Astrocyte of the hippocampus (primary cell): ENCODE measurements around the gene BORCS8.
"Not testable (repeated sequence)": the region's sequence is repeated elsewhere in the genome, so short reads cannot be mapped to it uniquely, and the experiment has no call there.

Source experiments
- DNase-seq: peaks from one replicate; pipeline ENCODE4 v3.0.0; 2011; ENCODE audit warnings: low read depth, low spot score

Gene BORCS8

DNA sequence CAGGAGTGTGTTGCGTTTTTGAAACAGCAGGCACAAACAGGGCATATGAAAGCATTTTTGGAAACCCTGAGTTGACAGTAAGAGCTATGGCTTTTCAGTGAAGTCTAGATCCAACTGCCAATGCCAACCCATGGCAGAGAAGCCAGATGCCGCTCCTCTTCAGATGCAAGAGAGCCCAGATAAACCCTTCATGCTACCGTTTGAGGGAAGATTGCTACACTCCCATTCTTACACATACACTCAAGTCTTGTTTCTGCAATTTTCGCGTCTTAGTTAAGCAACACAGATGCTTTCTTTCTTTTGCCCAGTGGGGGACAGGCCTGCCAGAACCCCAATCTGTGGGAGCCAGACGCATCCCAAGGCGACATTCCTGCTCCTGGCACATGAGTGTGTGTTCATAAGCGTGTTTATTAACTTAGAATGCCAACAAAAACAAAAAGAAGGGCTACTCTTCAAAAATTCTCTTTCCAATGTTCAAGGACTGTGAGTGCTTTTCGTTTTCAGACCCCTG is 10.4 kb downstream of the BORCS8 start:
- no peak for DNase-seq

GRCh38 chr19:19179548-19180441 is 12.2 kb downstream of the BORCS8 start:
- peak; percentile 24 for DNase-seq

GRCh38 chr19:19176950-19177349 is 15.0 kb downstream of the BORCS8 start:
- DNase-seq, result no peak

DNA sequence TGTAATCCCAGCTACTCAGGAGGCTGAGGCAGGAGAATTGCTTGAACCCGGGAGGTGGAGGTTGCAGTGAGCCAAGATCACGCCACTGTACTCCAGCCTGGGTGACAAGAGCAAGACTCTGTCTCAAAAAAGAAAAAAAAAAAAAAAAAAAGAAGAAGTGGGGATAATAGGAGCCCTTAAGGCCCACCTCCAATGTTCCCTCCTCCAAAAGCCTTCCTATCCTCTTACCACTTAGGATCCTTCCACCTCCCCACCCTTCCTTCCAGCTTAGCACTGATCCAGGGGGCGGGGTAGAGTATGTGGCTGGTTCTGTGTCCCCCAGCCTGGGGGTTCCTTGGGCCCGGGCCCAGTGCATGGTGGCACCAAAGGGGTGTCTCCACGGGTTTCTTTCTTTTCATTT is 18.7 kb downstream of the BORCS8 start:
- DNase-seq, result not testable (repeated sequence)

DNA sequence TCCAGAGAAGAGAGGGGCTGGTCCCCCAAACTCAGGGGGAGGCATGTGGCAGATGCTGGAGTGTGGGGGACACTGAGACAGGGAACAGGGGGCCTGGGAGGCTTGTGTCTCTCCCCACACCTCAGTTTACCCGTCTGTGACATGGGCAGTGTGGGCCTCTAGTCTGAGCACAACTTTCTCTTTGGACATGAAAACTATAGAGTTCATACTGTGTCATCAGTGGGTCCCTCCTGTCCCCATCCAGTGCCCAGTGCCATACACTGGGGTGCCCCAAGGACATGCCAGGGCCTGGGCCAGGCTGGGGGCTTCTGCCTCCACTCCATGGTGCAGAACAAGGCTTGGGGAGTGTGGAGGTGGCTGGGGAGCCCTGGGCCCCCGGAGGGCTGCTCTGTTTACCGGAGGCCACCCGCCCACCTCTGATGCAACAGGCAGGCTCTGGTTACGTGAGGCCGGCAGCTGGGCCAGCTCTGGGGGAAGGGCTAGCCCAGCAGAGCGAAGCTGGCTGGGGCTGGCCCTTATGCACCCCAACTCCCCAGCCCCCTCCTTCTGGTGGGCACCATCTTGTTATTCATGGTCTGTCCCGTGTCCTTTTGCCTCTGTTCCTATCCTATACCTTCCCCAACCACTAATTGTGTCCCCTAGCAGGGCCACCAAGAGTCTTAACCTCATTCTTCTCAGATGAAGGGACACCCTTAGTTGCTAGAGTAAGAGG is 20.0 kb downstream of the BORCS8 start:
- DNase-seq, result no peak

DNA sequence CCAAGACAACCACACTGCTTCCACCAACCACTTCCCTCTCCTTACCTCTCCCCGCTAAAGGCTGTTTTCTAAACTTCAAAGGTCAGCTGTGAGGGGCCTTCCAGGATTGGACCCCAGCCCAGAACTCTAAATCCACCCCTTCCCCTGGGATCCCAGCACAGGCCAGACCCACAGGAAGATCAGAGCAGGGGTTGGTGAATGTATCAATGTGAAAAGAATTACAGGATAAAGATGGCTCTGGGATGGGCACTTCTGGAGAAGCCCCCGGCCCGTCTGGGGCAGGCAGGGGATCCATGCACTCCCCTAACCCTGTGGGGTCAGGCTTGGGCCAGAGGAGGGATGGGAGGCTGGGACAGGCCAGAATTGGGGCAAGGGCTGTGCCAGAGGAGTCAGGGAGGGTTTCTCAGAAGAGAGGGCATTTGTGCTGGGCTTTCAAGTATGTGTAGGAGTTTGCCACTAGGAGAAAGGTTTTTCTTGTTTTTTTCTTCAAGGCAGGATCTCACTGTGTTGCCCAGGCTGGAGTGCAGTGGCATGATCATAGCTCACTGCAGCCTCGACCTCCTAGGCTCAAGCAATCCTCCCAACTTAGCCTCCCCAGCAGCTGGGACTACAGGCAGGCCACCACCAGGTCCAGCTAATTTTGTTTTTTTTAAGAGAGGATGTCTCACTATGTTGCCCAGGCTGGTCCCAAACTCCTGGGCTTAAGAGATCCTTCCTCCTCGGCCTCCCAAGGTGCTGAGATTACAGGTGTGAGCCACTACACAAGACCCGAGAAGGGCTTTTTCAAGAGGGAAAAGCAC is 20.9 kb downstream of the BORCS8 start:
- DNase-seq, result no peak

- peak; percentile 88 for DNase-seq
Observed at GRCh38 chr19:19170053-19170872, 21.7 kb downstream of the BORCS8 start, which contains the start of gene MEF2B. Gene MEF2B (minus strand): TSS chr19:19170263. CDS start chr19:19150735, 19,528 bp downstream.

- DNase-seq, result no peak
Observed at GRCh38 chr19:19169236-19170052, 22.5 kb downstream of the BORCS8 start.

DNA sequence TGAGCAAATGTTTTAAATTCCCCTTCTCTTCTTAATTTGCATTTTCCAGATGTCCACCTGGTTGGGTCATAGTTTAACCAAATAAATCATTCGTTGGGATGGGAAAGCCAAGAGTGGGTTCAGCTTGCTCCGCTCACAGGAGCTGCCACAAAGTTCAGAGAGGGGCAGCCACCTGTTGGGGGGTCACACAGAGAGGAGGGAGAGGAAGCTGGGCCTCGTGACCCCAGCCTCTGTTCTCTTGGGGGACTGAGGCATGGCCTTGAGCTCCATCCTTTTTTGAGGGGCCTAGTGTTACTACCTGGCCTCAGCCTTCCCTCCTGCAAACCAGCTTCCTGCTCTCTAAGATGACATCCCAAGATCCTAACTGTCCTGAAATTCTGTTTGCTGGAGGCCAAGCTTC is 24.3 kb downstream of the BORCS8 start:
- DNase-seq, result no peak

DNA sequence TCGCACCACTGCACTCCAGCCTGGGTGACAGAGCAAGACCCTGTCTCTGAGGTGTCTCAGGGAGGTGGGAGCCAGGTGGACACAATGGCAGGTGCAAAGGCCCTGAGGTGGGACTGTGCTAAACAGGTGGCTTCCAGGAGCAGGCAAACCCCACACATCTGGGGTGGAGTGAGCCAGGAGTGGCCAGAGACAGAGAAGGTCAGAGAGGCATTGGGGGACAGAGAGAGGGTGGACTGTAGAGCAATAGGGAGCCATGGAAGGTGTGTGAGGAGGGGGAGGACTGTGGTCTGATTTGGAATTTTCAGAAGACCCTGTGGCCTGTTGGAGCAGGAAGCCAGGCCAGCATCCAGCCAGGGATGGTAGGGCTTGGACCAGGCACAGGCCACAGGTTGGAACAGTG is 26.6 kb downstream of the BORCS8 start:
- no peak for DNase-seq

DNA sequence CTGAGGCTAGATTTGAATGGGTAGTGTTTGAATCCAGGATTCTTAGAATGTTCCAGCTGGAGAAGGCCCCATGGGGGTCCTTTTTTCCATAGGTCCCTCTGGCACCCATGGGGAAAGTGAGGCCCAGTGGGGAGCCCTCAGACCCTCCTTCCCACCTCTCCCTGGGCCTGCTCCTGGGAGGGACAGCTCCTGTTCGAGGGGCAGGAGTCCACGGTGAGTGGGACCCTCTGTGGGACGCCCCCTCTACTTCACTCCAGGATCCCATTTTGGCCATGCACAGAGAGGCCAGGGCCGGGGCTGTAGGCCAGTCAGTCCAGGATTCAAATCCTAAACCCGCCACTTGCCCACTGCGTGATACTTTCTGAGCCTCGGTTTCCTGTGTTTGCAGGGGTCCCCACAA is 29.5 kb downstream of the BORCS8 start:
- DNase-seq, result no peak

DNA sequence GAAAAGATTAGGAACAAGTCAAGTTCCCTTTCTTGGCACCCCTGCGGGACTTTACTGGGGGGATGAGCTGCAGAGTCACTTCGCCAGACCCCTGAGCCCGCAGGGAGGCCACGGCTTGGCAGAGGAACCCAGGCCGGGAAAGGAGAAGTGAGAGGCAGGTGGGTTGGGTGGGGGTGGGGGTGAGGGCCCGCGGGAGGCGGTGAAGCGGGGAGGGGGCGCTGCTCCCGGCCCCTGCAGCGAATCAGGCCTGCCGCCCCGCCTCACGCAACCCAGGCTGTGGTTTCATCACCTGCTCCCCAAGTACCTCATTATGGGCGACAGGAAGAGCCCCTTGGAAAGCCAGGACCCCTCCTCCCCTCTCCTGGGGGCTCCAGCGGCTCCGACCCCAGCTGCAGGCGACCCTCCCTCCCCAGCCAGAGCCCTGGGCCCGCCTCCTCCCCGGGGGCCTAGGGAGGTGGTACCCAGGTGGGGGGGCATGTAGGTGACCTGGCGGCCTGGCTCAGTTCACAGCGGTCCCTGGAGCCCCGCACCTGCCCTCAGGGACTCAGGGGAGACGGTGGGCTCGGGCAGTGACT is 31.4 kb downstream of the BORCS8 start:
- no peak for DNase-seq

DNA sequence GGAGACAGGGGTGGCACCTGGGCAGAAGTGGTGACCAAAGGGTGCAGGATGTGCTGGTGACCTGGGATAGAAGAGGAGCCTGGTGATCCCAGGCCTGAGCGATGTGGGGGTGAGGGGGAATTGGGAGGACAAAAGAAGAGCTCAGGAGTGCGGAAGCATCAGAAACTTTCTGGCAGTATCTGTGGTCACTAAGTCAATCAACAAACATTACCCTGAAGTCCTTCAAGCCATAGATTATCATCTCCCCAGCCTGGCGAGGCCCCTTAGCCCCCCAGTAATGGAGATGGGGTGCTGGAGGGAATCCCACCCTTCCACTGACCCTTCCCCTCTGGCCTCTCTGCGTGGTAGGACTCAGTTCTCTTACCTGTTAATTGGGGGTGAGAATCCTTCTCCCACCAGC is 32.4 kb downstream of the BORCS8 start:
- DNase-seq, result no peak

DNA sequence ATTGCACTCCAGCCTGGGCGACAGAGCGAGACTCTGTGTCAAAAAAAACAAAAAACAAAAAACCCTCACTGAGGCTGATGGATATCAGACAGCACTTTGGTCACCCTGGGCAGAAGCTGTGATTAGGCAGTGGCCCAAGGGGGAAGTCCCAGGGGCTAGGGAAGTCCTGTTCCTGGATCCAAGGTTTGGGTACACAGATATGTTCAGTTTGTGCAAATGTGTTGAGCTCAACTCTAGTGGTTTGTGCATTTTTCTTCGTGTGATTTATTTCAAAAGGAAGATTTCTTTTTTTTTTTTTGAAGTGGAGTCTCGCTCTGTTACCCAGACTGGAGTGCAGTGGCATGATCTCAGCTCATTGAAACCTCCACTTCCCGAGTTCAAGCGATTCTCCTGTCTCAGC is 34.1 kb downstream of the BORCS8 start:
- DNase-seq, result no peak

GRCh38 chr19:19155495-19156219 is 36.3 kb downstream of the BORCS8 start:
- DNase-seq, result no peak

DNA sequence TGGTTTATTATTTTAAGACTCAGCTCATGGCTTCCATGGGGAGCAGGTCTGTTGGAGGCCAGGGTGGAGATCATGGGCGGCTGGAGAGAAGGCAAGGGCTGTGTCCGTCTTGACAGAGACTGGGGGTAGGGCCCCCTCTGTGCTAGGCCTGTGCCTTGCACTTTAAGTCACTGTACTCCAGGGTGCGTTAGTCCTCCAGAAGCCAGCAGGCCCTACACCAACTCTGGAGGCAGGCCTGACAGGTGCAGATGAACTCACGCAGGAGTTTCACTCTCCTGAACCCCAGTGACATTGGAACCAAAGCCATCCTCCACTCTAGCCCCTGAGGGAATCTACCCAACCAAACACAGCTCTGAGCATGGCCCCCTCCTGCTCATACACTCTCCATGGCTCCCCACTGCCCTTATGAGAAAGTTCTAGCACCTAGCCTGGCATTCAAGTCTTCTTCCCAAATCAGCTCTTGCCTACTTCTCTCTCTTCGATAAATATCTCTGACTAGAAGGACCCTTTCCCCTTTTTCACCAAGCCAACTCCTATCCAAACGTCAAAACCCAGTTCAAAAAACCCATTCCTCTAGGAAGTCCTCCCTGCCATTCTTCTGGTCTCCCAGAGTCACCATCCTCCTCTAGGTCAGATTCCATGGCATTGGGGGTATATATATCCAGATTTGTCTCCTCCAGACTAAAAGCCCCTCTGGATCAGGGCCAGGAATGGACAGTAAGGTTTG is 37.0 kb downstream of the BORCS8 start:
- DNase-seq, result no peak

GRCh38 chr19:19152668-19153384 is 39.1 kb downstream of the BORCS8 start:
- no peak for DNase-seq

GRCh38 chr19:19151418-19151817 is 40.5 kb downstream of the BORCS8 start:
- DNase-seq, result no peak
